Dedifferentiated amniotic fluid mesenchymal stem cell (primary cell): ENCODE data around the gene TRABD2B.

Source experiments
- DNase-seq: peaks from one replicate; pipeline ENCODE4 v3.0.0-alpha.2; 2016; ENCODE audit errors: extremely low spot score

The TRABD2B gene

DNA sequence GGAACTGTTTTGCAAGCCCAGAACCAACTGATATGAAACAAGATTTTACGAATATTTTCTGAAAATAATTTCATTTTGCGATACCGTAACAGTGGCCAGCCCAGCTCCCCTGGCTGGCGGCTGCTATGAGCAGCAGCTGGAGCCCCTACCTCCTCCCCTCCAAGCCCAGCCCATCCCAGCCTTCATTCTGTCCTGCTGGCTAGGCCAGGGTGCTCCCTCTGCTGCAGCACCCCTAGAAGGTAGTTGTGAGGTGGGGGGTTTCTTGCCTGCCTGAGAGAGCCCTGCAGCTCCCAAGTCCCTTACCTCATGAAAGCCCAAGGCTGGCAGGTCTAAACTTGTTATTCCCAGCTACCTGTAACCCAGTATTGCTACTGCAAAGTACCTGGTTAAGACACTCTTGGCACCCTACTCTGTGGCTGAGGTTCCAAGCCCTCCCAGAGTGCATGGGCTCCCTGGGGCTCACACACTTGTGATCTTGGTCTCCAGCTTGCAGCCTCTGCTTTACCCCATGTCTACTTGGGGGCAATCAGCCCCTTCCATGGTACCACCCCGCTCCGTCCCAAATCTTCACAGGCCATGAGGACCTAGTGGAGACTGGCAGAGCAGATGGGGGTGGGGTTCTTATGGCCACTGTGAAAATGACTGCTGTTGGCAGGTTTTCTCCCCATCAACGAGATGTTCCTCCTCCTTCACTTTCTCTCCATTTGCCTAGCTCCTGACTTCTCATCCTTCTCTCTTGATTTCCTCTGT is 239.8 kb downstream of the TRABD2B start:
- DNase-seq, result no peak

- DNase-seq, result no peak
Measured at GRCh38 chr1:47756411-47756810, 240.8 kb downstream of the TRABD2B start.

GRCh38 chr1:47756006-47756405 is 241.2 kb downstream of the TRABD2B start:
- no peak for DNase-seq

DNA sequence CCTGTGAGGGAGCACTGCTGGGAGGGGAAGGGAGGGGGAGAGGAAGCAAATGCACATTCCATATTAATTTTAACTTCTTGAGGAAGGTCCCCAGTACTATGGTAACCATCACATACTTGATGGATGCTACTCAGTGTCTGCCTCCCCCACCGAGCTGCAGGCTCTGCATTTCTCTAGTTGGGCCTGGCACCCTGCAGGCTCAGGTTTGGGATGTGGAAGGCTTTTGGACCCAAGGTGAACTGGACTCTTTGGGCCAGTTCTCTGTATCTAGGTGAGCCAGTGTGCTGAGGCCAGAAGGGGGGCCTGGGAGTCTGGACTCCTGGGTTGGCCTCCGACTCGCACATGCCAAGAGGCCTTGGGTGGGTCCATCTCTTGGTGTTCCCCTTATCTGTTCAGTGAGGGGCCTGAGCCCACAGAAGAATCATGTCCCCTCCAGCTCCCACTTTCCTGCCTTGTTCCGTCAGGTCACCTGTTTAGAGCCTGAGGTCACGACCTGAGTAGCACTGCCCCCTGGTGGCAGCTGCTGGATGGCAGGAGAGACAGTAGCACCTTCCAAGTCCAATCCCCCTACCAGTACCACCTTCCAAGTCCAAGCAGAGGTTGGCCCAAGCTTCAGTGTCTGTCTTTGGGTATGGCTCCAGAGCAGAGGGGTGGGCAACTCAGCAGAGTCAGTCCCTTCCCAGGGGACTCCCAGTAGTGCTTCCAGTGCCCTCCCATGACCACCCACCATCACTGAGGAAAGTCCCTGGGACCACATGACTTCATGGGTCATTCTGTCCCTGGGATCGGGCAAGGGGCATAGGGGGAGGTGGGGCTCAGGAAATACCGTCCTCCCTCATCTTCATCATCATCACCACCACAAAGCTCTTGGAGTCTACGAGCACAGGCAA is 241.8 kb downstream of the TRABD2B start:
- DNase-seq, result no peak

- no peak for DNase-seq
Measured at GRCh38 chr1:47754221-47754620, 243.0 kb downstream of the TRABD2B start.

DNA sequence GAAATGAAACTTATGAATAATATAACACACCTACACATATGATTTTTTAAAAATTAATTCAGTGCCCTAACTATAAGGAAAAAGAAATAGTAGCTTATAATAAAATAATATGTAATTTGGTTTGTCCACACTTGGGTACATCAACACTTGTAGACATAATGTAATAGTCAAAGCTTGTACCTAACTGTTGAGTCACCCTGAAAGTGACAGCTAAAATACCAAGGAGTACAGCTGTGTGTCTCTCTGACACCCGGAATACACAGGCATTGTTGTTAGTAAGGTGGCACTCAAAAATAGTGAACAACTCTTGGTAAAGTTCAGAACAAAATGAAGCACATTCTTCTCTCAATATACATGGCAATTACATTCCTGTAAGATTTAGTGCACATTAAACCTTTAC is 243.4 kb downstream of the TRABD2B start:
- DNase-seq, result no peak

DNA sequence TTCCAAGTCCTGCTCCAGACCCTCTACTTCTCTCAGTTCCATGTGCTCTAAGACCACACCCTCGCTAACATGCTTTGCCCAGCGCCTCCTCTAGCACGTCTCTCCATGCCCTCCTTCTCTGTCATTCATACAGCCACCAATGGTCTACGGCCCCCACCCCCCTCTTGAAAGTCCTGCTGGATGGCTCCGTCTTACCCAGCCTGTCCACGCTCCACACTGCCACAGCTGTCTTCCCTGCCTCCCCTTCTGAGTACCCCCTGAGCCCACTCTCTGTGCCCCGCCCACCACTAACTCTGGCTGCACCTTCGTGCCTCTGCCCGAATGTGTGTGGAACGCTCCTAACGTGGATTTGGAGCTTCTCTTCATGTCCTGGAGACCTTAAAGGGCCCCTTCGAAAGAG is 244.6 kb downstream of the TRABD2B start:
- DNase-seq, result no peak

DNA sequence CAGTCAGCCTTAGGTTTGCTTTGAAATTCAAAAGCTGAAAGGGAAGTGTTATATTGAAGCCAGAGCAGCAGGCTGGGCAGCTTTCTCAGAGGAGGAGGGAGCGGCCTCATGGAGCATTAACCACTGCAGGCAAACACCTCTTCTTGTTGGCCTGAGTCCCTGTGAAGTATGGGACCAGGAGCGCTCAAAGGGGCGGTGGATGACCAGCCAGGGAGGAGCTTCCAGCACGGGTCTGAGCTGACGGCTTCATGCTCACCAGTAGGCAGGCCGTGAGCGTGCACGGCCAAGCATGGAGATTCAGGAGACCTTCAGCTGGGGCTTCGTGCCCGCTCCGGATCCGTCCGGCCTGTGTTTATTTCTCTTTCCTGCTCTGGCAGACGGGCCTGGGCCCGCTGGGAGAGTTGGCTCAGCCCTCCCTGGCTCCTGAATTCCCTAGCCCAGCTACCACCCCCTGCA is 245.2 kb downstream of the TRABD2B start:
- DNase-seq, result no peak

GRCh38 chr1:47751193-47751592 is 246.0 kb downstream of the TRABD2B start:
- no peak for DNase-seq

DNA sequence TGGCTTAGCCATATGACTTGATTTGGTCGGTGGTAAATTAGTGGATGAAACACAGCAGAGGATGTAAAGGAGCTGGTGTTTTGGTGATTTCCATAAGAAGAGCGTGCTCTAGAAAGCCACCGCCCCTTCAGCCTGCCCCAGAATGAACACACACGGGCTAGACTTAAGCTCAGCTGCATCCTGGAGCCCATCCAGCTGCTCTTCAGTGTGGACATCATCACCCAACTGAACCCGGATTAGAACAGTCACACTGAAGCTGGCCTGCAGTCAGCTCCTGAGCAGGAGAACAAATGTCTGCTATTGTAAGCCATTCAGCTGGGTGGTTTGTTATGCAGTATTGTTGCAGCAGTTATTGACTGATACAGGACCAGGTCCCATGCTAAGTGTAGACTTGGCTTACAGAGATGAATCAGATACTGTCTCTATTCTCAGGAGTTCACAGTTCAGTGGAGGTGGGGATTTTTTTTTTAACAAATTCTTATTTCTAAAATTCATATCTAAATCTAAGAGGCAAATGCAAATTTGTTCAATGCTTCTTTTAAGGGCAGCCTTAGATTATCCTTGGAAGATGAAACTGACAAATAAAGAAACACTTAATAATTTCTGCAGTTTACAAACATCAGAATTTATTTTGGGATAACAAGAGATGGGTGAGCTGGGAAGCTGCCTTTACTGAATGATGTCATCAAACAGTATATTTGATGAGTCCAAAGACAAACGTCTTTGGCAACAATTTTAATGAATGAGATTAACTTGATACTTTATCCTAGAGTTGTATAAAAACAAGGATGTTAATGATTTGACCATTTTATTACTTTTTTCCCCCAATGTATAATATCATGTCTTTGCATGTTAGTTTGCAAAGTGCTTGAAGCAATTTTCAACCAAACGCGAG is 251.2 kb downstream of the TRABD2B start:
- DNase-seq, result no peak

DNA sequence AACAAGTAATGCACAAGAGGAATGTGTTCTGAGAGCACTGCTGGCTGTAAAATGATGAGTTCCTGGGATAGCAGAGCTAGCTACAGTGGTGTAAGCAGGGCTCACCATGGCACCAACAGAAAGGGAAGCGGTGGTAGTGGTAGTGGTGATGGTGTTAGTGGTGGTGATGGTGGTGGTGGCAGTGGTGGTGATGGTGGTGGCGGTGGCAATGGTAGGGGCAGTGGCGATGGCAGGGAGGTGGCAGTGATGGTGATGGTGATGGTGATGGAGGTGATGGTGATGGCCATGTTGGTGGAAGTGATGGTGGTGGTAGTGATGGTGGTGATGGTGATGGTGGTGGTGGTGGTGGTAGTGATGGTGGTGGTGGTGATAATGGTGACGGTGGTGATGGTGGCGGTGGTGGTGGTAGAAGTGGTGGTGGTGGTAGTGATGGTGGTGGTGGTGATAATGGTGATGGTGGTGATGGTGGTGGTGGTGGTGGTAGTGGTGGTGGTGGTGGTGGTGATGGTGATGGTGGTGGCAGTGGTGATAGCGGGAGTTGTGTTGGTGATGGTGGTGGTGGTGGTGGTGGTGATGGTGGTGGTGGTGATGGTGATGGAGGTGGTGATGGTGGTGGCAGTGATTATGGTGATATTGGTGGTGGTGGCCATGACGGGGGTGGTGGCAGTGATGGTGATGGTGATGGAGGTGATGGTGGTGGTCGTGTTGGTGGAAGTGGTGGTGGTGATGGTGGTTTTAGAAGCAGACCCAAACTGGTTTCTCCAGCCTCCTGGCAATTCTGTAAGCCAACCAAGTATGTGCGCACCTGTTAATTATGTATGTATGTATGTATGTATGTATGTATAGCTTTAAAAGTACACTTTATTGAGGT is 254.1 kb downstream of the TRABD2B start:
- DNase-seq, result no peak

DNA sequence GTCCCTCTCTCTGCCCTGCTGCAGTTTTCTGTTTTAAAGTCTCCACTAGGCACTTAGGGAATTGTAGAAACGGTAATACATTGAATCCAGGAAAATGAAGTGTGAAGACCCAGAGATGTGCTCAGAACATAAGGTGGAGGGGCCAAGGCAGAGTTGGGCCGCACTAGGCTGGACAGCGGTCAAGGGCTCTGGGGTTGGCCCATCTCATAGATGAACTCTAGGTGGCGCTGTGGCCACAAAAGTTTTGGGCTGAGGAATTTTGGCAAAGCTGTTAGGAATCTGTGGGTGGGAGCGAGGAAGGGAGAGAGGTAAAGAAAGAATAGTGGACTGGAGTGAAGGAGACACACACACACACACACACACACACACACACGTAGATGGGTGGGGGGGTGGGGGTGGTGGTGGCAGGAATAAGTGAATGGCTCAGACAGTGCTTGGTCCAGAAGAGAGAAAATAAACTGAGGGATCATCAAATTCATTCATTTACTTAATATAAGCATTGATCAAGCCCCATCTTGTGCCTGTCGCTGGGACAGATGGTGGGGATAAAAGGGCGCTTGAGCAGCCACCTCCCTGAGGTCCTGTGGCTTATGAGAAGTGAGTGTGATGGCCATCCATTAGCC is 258.5 kb downstream of the TRABD2B start:
- DNase-seq, result peak; percentile 26

DNA sequence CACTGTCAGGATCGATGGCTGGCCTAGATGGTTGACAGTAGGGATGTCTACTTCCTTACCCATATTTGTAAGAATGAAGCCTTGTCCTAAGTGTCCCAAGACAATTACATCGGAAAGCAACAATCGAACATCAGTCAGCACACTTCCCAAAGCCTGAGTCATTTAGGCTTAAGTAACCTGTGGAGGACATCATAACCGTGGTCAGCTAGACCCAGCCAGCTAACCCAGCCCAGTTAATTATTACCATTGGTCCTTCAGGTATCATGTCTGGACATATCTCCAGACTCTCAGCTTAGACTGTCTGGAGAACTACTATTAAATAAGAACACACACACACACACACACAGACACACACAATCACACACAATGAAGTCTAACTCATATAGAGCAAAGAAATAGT is 264.7 kb downstream of the TRABD2B start:
- no peak for DNase-seq

GRCh38 chr1:47731730-47732129 is 265.5 kb downstream of the TRABD2B start:
- no peak for DNase-seq

DNA sequence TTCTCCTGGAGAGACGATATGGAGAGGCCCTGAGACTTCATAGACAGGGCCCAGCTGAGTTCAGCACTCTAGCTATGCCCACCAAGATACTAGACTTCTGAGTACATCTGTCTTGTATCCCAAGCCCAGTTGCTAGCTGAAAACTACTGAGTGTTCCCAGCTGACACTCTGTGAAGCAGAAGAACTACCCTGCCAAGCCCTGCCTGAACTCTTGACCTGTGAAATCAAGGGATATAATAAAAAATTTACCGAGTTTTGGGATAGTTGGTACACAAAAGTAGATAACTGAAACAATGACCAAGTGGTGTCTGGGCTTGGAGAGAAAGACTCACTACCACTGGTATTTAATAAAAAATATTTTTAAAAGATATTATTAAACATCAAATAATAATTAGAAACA is 267.5 kb downstream of the TRABD2B start:
- DNase-seq, result no peak

DNA sequence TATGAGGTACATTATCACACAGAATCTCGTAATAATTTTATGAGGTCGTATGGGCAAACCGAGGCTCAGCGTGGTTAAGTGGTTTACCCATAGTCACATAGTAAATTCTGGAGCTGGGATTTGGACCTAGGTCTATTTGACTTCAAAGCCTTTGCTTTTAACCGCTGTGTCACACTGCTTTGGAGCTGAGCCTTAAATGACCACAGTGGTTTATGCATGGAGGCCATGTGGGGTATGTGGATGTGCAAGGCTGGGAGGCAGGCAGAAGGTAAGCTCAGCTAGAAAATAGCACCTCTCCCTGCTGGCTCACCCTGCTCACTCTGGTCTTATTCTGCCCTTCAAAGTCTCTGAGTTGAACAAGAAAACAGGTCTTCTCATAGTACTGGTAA is 269.5 kb downstream of the TRABD2B start:
- DNase-seq, result no peak

- no peak for DNase-seq
Measured at GRCh38 chr1:47727051-47727696, 270.0 kb downstream of the TRABD2B start.

DNA sequence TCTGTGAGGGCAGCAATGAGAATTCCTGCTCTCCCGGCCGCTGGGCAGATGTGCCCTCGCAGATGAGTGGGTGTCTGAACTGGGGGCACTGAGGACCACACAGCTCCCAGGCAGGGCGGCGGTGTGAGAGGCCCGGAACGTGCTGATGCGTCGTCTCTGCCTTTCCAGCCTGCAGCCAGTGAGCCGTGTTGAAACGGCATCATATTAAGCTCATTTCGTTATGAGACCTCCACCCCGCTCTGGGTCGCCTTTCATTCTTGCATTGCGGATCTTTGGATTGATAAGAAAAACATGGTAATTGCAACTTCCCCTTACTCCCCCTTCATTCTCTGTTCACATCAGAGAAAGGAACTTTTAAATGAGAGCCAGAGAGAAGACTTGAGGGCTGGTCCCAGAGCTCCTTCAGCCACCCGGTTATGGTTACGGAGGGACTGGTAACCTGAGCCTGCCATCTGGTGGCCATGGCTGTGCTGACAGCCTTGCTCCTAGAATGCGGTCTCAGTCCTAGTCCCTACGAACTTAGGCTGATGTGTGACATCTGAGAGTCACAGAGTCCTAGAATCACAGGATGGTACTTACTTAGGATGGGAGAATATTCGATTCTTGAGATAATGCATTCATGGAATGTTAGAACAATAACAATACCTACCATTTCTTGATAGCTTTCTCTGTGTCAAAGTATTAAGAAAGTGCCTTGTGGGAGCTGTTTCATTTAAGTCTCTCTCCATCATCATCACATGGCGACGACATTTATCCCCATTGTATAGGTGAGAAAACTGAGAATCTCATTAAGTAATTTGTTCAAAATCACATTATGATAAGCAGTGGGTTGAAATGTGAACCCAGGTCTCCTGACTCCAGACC is 271.0 kb downstream of the TRABD2B start:
- peak; percentile 67 for DNase-seq

DNA sequence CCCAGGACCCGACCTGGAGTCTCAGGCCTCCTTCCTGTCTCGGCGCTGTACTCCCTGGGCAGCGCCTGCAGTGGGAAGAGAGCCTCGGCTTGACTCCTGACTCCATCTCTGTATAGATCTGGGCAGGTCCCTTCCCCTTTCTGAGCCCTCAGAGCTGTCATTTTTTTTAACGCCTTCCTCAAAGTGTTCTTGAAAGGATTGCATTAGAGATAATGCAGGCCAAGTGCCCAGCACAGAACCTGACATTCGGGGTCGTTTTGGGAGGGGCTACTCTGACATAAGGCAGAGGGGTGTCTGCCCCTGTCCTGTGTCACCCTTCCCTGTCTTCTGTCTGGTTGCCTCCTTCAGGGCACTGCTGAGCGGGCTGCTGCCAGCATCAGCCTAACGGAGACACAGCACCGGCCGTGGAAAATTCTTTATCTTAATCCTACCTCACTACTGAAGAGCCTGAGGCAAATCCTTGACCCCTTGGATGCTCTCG is 271.6 kb downstream of the TRABD2B start:
- no peak for DNase-seq
